ENCODE data around the gene LAMTOR5.
"Not testable (repeated sequence)": the region's sequence is repeated elsewhere in the genome, so short reads cannot be mapped to it uniquely, and the experiment has no call there.

The LAMTOR5 gene

DNA sequence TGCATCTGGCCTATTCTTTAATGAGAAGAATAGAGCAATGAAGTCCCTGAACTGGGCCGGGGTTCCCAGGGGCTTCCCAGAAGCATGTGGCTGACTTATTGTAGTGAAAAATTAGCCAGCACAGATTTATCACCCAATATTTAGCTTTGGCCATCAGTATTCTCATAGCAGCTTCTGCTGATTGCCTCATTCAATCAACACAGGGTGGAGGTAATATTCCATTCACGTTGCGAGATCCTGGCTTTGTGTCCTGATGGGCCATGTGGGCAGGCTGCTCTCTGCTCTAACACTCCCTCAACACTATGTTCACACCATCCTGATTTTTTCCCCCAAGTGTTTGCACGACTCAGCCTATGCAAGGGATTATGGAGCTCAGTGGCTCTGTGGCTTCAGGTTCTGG lies 21.5 kb upstream of the LAMTOR5 start:
- DNase-seq (ENCODE audit: low read depth in 2 of 2, low spot score in 1 of 2) = no peak

DNA sequence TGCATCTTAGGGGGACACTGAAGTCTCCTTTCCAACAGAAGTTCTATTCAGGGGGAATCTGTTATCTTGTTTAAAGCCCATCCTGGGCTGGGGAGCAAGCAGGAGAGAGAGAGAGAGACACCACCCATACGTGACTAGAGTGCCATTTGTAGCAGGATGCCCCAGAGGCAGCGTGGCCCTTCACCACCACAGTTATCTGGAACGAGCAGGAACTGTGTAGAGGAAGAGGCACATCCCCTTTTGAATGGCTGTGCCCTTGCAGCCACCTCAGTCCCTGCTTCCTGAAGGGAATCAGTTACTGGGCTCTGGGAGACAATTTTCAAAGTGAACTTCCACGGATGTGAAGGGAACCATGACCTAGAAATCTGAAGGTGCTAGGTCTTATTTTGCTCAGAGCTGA lies 19.4 kb upstream of the LAMTOR5 start:
- DNase-seq (ENCODE audit: low read depth in 2 of 2, low spot score in 1 of 2) = no peak

DNA sequence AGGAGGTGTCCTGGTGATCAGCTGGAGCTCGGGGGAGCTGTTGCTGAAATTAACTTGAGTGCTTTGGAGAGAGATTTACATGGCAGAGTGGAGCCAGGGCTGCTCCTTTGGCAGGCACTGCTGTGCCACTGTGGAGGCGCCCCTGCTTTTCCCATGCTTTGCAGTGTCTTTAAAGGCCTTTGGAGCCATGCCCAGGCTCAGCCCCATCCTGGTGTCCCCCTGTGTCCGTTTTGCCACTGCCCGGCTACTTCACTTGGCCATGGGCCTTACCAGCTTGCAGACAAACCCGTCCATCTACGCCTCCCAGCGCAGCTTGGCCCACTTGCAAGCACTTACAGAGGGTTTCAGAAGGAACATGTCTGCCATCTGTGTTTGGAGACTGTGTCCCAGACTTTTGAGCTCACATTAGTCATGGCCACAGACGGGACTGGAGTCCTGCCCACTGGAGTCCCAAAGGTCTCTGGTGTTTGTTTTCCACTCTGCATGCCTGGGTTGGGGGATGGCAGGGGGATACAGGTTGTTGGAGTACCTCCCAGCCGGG lies 18.2 kb upstream of the LAMTOR5 start:
- no peak for DNase-seq (ENCODE audit: low read depth in 2 of 2, low spot score in 1 of 2)

DNA sequence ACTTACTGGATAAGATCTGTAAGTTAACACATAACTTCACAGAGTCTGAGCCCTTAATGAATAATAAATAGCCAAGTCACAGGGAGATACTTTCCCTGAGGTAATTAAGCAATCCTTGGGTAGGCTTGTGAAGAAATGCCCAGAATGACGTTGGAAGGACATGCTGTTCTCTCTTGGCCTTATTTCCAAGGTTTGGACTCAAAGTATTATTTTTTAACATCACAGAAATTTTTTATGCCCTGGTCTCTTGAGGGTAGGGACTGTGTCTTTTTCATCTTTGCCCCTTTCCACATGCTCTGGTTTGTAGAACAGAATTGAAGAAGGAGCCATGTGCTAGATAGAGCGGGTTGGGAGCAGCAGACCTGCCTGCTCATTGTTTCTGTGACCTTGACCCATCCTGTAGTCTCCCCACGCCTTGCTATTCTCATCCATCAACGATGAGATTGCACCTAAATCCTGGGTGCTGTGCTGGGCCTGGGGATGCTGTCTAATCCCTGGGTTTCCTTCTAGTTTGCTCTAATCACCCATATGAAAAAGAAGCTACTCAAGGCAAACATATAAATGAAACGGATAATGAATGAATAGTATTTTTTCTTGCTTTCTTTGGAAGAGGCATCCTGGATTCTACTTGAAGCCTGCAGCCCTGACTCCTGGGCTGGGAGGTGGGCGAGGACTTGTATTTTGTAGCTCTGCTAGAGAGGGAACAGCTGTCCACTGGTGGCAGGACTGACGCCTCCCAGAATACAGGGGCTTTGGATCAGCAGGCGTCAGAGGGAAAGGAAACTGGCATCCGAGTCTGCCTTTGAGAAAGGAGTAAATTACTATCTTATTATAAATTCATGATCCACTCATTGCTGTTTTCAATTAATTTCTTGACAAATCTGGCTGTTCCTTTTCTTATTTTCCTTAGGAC lies 17.5 kb upstream of the LAMTOR5 start:
- no peak for DNase-seq (ENCODE audit: low read depth in 2 of 2, low spot score in 1 of 2)

DNA sequence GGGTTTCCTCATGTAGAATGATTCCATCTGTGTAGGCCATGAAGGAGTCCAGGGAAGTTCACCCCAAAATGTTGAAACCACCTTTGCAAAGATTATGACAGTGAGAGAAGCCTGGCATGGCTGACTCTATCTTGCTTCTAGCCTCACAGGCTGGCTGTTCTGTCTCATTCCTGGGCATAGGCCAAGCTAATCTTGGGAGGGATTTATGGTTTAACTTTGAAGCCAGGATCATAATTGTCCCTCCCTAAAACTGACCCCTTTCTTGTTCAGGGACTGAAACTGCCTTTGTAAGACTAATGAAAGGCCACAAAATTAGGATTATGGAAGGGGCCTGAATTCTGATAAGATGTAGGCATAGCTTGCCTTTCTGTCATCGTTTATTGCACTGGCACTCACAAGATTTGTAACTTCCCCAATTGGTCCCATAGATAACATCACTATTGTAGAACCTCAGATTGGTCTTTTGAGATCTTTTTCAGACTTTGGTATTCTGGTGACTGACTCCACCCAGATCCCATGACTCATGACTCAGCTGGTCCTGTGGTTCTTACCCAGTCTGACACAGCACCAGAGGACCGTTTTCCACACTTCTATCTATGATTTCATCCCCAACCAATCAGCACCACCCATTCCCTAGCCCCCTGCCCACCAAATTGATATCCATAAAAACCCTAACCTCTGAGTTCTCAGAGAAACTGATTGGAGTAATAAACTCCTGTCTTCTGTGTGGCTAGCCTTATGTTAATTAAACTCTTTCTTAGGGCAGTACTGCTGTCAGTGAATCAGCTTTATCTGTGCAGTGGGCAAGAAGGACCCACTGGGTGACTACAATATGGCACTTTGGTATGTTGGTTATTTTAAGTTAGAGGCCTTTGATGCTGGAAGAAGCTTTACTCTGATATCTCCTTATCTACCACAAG lies 13.6 kb upstream of the LAMTOR5 start:
- no peak for DNase-seq (ENCODE audit: low read depth in 2 of 2, low spot score in 1 of 2)

DNA sequence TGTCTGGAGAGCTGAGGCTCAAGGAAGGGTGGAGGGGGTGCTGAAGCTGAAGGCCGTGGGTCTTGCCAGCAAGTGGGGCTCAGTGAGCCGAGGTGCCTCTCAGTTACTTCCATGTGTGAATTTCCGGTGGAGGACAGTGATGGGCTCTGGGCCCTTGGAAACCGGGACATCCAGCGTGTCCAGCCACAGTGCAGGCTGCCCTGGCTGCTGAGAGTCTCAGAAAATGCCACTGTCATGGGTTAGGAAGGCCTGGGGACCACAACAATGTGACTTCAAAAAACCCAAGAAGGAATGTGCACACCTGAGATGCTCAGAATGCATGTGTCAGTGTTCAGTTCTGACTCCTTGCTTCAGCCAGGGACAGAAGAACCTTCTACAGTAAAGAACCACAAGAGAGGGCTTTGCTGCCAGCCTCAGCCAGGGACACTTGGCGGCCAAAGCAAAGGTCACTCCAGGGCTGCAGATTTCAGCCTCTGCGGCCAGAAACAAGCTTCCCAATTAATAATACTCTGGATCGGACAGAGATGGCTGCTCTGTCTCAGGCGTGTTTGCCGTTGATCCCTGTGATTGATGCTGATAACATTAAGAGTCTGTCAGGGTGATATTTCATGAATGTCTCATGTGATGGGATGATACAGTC lies 12.6 kb upstream of the LAMTOR5 start:
- no peak for DNase-seq (ENCODE audit: low read depth in 2 of 2, low spot score in 1 of 2)

DNA sequence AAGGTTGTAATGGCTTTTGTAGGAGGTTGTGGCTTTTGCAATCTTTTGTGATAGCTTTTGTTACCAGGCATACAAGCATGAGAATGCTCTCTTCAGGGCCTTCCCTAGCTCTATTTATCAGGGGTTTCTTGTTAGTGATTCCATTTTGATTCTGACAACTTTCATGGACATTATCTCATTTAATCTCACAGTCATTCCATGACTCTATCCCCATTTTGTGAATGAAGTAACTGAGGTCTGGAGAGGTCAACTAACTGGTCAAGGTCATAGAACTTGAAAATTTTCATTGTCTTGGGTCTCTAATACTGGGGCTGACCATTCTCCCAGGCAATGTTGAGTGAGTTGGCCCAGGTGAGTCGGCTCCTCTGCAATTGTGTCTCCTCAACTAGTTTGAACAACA lies 11.2 kb upstream of the LAMTOR5 start:
- DNase-seq (ENCODE audit: low read depth in 2 of 2, low spot score in 1 of 2) = no peak

DNA sequence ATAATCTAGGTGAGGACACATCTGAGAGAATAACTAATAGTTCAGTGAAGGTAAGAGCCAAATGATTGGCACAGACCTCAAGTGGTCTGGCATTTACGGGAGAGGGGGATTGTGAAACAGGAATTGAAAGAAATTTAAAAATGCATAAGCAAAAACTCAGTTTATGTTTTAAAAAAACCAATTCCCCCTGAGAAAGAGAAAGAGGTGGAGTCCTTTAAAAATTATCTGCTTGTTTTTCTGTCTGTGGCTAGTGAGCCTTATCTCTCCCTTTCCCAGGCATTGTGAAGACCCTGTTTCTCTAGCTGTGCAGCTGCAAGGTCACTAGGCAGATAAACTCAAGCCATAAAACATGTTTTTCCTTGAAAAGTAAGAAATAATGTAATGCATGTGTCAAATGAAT lies 5.6 kb upstream of the LAMTOR5 start:
- not testable (repeated sequence) for DNase-seq (ENCODE audit: low read depth in 2 of 2, low spot score in 1 of 2)

DNA sequence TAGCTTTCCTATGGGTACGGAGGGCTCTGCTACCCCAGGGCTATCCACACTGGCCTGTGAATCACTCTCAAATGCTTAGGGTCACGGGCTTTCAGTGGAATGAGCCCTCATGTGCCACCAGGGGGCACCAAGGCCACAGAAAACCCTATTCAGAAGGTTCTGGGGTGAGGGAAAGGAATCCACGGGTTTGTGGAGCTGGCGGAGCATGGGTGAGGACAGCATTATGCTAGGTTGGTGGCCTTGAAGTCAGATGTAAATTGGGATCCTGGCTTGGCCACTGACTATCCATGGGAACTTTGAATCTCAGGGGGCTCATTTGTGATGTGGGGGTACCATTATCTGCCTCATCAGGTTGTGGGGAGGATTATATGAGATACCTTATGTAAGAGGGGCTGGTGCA lies 5.1 kb upstream of the LAMTOR5 start:
- DNase-seq (ENCODE audit: low read depth in 2 of 2, low spot score in 1 of 2) = peak; percentile 18 to 28

DNA sequence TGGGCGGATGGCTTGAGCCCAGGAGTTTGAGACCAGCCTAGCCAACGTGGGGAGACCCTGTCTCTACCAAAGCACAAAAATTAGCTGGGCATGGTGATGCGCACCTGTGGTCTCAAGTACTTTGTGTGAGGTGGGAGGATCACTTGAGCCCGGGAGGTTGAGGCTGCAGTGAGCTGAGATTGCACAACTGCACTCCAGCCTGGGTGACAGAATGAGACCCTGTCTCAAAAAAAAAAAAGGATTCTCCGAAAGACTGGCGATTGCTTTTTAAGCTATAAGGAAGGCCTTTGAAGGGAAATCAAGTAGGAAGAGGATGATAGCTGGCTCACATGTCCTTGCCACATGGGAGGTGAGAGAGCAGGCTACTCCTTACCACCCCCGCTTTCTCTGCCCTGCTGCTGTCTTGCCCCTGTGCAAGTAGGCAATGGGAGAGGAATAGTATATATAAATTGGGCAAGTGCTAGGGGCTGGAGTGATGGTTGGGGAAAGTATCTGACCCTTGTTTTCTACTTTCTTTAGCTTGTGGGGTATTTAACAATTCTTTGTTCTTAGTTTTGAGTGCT lies 3.8 kb upstream of the LAMTOR5 start:
- no peak for DNase-seq (ENCODE audit: low read depth in 2 of 2, low spot score in 1 of 2)

DNA sequence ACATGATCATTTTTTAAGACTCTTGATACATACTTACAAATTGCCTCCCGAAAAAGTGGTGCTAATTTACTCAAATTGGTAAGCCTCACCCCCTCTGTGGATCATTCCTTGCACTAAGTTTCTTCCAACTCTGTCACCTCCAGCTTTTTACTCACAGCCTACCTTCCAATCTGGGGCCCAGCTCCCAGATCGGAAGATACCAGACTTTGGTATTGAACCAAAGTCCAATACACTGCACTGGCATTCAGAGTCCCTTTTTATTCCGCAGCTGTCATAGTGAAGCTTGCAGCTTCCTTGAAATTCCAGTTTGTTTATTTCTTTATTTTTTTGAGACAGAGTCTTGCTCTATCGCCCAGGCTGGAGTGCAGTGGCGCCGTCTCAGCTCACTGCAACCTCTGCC lies 1.8 kb upstream of the LAMTOR5 start:
- no peak for DNase-seq (ENCODE audit: low read depth in 2 of 2, low spot score in 1 of 2)

DNA sequence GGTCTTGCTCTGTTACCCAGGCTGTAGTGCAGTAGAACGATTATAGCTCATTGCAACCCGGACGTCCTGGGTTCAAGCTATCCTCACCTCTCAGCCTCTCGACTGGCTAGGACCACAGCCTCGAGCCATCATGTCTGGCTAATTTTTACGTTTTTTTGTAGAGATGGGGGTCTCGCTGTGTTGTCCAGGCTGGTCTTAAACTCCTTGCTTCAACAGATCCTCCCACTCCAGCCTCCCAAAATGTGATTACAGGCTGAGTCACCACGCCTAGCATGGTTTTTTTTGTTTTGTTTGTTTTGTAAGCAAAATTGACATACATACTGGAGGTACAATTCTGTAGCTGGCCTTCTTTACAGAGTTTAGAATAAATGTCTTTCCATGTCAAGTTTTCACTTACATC lies 994 bp upstream of the LAMTOR5 start:
- no peak for DNase-seq (ENCODE audit: low read depth in 2 of 2, low spot score in 1 of 2)

DNA sequence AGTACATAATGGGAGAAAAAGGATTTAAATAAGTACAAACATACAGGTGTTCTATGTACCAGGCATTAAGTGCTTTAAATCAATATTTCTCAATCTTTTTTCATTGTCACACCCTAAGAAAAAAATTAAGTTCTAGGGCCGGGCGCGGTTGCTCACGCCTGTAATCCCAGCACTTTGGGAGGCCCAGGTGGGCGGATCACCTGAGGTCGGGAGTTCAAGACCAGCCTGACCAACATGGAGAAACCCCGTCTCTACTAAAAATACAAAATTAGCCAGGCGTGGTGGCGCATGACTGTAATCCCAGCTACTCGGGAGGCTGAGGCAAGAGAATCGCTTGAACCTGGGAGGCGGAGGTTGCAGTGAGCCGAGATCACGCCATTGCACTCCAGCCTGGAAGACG lies 1.1 kb downstream of the LAMTOR5 start:
- not testable (repeated sequence) for DNase-seq (ENCODE audit: low read depth in 2 of 2, low spot score in 1 of 2)

DNA sequence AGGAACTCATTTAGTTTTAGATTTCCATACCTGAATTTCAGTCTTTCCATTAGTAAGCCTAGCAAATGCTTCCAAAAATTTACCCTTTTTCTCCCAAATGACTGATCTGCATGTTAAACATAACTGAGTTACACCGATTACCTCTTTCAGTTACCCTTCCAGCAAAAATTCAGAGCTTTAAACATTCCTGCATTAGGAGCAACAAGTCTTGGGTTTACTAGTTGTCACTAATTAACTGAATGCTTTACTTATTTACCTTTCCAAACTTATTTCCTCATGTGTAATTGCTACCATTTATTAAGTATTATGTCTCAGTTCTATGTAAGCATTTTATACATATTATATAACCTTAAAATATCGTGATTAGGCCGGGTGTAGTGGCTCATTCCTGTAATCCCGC lies 3.1 kb downstream of the LAMTOR5 start:
- no peak for DNase-seq (ENCODE audit: low read depth in 2 of 2, low spot score in 1 of 2)

DNA sequence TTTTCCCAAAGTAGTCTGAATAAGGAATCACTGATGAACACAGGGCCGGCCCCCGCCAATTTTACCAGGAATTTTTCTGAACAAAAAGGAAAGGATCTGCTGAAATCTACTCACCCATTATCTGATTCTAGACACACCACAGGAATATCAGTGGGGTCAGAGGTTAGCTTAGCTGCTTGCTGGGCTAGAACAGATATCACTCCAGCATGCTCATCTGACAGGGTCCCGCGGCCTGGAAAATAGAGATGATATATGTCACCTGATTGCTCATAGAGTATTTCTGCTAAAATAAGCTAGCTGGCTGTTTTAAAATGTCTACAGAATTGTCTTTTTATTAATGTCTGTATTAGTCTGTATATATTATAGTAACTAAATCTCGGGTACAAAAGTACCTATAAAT lies 3.7 kb downstream of the LAMTOR5 start:
- no peak for DNase-seq (ENCODE audit: low read depth in 2 of 2, low spot score in 1 of 2)

DNA sequence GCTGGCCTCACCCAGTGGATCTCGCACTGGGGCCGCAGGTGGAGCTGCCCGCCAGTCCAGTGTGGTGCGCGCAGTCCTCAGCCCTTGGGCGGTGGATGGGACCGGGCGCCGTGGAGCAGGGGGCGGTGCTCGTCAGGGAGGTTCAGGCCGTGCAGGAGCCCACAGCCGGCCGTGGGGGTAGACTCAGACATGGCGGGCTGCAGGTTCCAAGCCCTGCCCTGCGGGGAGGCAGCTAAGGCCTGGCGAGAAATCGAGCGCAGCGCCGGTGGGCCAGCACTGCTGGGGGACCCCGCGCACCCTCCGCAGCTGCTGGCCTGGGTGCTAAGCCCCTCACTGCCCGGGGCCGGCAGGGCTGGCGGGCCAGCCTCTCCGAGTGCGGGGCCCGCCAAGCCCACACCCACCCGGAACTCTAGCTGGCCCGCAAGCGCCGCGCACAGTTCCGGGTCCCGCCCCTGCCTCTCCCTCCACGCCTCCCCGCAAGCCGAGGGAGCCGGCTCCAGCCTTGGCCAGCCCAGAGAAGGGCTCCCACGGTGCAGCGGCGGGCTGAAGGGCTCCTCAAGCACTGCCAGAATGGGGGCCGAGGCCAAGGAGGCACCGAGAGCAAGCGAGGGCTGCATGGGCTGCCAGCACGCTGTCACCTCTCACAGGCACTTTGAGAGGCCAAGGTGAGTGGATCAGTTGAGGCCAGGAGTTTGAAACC lies 11.1 kb downstream of the LAMTOR5 start:
- DNase-seq (ENCODE audit: low read depth in 2 of 2, low spot score in 1 of 2) = not testable (repeated sequence)

DNA sequence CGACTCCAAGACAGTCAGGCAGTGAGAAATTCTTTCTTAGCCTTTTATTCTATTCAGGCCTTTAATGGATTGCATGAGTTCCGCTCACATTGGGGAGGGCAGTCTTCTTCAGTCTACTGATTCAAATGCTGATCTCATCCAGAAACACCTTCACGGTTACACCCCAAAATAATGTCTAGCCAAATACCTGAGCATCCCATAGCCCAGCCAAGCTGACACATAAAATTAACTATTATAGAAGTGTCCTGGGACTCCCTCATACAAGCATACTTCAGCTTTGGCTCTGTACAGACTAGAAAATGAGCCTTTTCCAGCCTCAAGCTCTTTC lies 13.0 kb downstream of the LAMTOR5 start:
- DNase-seq (ENCODE audit: low read depth in 2 of 2, low spot score in 1 of 2) = no peak

DNA sequence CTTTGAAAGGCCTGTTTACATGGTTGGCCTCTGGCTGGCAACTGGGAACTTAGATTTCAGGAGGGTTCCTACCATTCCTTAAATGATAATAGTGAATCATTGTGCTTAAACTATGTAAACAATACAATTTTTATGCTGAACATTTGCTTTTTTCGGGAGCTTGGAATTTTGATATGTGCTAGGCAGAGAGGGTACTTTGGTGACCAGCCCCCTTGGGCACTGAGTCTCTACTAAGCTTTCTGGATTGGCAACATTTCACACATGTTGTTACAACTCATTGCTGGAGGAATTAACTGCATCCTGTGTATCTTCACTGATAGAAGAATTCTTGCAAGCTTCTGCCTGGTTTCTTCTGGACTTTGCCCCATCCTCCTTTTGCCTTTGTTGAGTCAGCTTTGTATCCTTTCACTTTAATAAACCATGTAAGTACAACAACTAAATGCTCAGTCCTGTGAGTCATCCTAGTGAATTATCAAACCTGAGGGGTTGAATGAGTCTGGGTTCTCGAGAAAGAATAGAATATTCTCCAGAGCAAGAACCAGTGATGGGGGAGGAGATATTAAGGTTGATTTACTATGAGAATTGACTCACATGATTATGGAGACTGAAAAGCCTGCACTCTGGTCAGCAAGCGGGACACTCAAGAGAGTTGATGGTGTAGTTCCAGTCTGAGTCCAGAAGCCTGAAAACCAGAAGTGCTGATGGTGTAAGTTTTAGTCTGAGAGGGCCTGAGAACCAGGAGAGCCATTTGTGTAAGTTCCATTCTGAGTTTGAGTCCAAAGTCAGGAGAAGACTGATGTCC lies 13.6 kb downstream of the LAMTOR5 start:
- no peak for DNase-seq (ENCODE audit: low read depth in 2 of 2, low spot score in 1 of 2)

DNA sequence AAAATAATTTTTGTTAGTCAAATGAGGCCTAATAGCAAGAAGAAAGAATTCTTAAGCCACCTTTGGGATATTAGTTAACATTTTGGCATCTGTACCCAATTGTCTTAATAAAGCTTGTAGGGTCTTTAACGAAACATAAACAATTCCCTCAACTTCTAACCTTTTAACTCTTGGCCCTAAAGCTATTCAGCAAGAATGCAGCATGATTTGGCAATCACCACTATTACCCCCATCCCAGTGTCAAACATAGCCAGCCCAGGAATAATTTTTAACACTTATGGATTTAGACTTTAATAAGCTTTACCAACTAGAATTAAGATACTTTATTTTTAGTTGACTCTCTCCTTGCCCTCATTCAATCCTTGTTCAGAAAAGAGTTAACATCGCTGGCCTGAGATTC lies 14.2 kb downstream of the LAMTOR5 start:
- DNase-seq (ENCODE audit: low read depth in 2 of 2, low spot score in 1 of 2) = no peak
